Adrenal gland (tissue), 5 donors: Measurements from ENCODE around the gene ARHGEF17.

Experiments
- CTCF ChIP-seq, 6 experiments: fragments of 450-650 bp in 4 of 6; fragments of 200-600 bp in 2 of 6; sonication (generic) in 1 of 6; IDR thresholded peaks; 1 replicate in 5 of 6; 2 replicates in 1 of 6; pipeline versions ENCODE4 v1.5.1 to v1.8.0; 2016 to 2021; ENCODE audit warnings: antibody characterized with exemption in 6 of 6, mild to moderate bottlenecking in 2 of 6, moderate library complexity in 1 of 6
- POLR2A ChIP-seq, 2 donors: fragments of 450-650 bp; IDR thresholded peaks; one replicate each; pipeline ENCODE4 v1.6.1; 2017; ENCODE audit warnings: antibody characterized with exemption in 2 of 2, mild to moderate bottlenecking in 2 of 2, moderate library complexity in 1 of 2
- donor health status: DM: no; HTN: no; CAD: no.

GRCh38 chr11:73414977-73415651 is 107.0 kb downstream of the ARHGEF17 start:
- TF ChIP-seq CTCF (IDR thresholded peaks at IDR 0.05) (no peak), POLR2A (IDR thresholded peaks at IDR 0.05) (no peak)
